Measurements from ENCODE around the gene SORL1.
"Not testable (repeated sequence)": the region's sequence is repeated elsewhere in the genome, so short reads cannot be mapped to it uniquely, and the experiment has no call there.

SORL1 gene

GRCh38 chr11:121500275-121500674 is 48.2 kb downstream of the SORL1 start:
- no peak for DNase-seq (ENCODE audit: low read depth in 3 of 3, low spot score in 1 of 3)

- DNase-seq (ENCODE audit: low read depth in 3 of 3, low spot score in 1 of 3), result no peak
Measured at GRCh38 chr11:121500717-121501116, 48.6 kb downstream of the SORL1 start.

- DNase-seq (ENCODE audit: low read depth in 3 of 3, low spot score in 1 of 3), result no peak
Measured at GRCh38 chr11:121503051-121503450, 50.9 kb downstream of the SORL1 start.

DNA sequence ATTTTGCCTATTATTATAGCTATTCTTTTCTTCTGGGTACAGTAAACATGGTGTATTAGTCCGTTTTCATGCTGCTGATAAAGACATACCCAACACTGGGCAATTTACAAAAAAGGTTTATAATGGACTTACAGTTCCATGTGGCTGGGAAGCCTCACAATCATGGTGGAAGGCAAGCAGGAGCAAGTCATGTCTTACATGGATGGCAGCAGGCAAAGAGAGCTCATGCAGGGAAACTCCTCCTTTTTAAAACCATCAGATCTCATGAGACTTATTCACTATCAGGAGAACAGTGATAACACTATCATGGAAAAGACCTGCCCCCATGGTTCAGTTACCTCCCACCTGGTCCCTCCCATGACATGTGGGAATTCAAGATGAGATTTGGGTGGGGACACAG is 54.1 kb downstream of the SORL1 start:
- not testable (repeated sequence) for DNase-seq (ENCODE audit: low read depth in 3 of 3, low spot score in 1 of 3)

DNA sequence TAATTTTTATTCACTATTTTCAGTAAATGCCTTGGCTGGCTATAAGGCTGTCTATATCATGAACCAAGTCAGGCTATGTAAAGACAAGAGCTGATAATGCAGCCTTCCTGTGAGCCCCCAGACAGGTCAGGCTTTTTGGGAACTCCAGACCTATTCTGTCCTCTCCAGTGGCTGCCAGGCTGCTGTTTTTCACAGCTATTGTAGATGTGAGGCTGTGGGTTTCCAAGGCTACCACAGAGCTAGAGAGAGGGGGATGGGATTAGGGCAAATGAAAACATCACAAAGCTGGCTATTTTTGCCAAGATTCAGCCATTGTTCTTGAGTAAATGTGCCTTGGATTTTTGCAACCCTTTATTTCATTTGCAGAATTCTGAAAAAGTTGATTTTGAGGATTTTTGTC is 56.3 kb downstream of the SORL1 start:
- DNase-seq (ENCODE audit: low read depth in 3 of 3, low spot score in 1 of 3), result no peak

- DNase-seq (ENCODE audit: low read depth in 3 of 3, low spot score in 1 of 3), result no peak
Measured at GRCh38 chr11:121510438-121510837, 58.3 kb downstream of the SORL1 start.

DNA sequence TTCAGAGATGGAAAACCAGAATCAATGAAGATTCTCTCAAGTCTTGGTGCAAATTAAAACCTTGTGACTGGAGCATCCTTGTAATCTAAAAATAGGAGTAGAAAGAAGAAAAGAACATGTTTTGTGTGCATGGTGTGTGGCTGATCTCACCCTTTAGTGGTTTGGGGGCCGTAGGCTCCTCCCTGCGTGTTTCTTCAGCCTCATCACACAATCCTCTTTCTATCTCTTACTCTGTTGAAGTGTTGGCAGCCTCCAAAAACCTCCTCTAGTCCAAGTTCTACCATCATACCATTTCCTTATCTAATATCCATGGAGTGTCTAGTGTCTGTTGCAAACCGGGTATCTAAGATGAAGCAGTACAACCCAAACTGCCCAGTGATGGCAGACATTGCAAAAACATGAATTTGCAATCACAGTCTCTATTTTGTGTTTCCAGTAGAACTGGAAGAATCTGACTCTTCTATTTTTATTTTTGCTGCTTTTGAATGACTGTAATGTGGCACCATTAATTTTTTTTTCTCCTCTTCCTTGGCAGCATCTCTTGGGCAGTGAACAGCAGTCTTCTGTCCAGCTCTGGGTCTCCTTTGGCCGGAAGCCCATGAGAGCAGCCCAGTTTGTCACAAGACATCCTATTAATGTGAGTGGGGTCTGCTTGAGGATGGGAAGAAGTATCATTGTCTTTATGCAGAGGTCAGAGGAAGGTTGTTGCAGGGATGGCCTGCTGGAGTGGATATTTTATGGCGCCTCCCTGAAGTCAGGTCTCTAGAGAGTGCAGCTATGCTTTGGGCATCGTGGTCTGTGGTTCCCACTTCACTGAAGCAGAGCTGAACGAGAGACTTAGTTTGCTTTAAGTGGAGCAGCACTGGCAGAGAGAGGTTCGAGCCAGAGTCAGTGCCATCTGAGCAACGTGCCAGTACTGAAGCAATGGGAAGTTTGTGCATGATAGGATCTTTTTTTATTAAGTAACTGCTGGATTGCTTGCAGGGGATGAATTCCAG is 60.7 kb downstream of the SORL1 start:
- DNase-seq (ENCODE audit: low read depth in 3 of 3, low spot score in 1 of 3), result no peak

DNA sequence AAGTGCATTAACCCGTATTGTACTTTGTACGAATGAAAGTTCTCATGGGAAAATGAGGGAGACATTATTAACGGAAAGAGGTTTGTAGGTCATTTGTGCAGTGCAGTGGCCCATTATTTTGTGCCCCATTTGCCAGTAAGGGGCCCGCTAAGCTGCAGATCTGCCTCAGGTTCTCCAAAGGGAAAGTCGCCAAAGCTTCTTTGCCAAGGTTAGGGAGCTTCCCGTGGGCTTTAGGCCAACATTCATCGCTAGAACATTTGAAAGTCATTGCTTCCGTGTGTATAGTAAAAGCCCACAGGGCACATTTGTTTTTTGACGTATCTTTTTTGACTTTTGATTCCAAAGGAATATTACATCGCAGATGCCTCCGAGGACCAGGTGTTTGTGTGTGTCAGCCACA is 61.7 kb downstream of the SORL1 start:
- DNase-seq (ENCODE audit: low read depth in 3 of 3, low spot score in 1 of 3), result no peak

- no peak for DNase-seq (ENCODE audit: low read depth in 3 of 3, low spot score in 1 of 3)
Measured at GRCh38 chr11:121514432-121515334, 62.6 kb downstream of the SORL1 start.

GRCh38 chr11:121515335-121515671 is 63.2 kb downstream of the SORL1 start:
- DNase-seq (ENCODE audit: low read depth in 3 of 3, low spot score in 1 of 3), result no peak

DNA sequence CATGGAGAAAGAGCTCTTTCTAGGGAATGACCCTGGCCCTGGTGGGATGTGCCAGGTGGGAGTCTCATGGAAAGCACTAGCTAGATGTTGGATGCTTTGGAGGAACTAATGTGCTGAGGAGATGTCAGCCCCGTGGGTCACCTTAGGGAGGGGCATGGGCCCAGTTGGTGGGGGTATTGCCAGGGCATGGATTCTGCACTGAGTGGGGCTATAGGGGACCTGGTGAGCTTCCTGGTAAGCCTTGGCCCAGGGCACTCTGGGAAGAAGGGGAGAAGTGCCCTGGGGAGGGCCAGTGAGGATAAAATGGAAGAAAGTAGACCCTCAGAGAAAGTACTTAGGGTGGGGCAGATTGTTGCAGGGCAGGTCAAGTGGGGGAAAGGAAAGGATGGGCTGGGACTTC is 65.9 kb downstream of the SORL1 start:
- no peak for DNase-seq (ENCODE audit: low read depth in 3 of 3, low spot score in 1 of 3)

DNA sequence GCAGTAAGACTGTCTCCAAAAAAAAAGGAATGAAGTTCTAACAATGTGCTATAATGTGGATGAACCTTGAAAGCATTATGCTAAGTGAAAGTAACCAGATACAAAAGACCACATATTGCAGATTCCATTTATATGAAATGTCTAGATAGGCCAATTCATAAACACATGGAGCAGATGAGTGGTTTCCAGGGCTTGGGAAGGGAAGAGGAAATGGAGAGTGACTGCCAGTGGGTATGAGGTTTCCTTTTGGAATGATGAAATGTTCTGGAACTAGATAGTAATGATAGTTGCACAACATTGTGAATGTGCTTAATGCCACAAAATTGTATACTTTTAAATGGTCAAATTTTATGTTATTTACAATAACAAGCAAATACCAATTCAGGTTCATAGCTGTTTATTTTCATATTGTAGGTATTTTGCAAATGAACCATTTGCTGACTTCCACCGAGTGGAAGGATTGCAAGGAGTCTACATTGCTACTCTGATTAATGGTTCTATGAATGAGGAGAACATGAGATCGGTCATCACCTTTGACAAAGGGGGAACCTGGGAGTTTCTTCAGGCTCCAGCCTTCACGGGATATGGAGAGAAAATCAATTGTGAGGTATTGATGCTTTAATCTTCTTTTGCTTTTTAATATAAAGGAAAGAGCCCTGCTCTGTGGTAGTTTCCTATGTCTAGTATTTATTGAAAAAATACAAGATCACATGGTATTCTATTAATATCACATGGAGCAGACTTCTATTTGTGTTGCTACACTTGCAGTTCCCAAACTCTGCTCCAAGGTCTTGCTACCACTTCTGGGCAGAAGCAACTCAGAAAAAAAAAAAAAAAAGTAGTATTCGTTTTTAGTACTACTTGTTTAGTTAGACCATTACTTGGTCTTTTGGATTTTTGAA is 68.4 kb downstream of the SORL1 start:
- DNase-seq (ENCODE audit: low read depth in 3 of 3, low spot score in 1 of 3), result no peak

GRCh38 chr11:121521145-121522042 is 69.3 kb downstream of the SORL1 start:
- DNase-seq (ENCODE audit: low read depth in 3 of 3, low spot score in 1 of 3), result no peak

- DNase-seq (ENCODE audit: low read depth in 3 of 3, low spot score in 1 of 3), result no peak
Measured at GRCh38 chr11:121522043-121522941, 70.2 kb downstream of the SORL1 start.

GRCh38 chr11:121523581-121524232 is 71.6 kb downstream of the SORL1 start:
- no peak for DNase-seq (ENCODE audit: low read depth in 3 of 3, low spot score in 1 of 3)

DNA sequence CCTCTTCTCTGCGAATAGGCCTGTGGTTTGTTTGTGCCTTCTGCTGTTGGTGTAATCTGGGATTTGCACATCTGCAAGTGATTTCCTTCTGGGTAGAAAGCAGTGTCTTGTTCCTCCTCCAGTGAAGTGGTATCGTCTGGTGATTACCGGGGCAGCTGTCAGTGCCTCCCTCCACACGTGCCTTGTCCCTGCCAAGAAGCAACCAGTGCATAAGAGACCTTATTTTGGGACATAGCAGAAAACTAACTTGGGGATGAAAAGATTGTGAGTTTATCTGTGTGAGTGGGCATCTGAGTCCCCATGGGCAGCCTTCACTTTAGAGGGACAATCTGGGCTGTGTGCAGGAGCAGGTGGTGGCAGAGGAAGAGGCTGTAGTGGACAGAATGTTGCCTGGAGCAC is 72.1 kb downstream of the SORL1 start:
- DNase-seq (ENCODE audit: low read depth in 3 of 3, low spot score in 1 of 3), result no peak

DNA sequence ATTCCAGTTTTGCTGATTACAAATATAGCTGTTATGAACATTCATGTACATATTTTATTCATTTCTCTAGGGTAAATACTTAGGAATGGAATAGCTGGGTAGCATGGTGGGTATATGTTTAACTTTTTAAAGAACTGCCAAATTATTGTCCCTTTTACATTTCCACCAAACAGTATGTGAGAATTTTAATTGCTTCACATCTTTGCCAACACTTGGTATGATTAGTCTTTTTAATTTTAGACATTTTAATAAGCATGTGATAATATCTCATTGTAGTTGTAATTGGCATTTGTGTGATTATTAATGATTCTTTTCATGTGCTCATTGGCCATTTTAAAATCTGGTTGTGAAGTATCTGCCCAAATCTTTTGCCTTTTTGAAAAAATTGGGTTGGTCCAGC is 73.3 kb downstream of the SORL1 start:
- DNase-seq (ENCODE audit: low read depth in 3 of 3, low spot score in 1 of 3), result no peak

DNA sequence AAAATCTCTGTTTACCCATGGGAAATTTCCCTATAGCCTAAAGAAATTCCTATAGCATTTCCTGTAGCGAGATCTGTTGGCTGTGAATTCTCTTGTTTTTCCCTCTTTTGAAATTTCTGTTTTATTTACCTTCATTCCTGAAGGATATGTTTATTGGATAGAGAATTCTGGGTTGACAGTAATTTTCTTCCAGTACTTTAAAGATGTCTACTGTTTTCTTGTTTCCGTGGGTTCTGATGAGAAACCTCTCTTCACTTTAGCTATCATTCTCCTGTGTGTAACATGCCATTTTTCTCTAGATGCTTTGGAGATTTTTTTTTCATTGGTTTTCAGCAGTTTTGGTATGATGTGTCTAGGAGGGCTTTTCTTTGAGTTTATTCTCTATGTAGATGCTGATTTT is 78.1 kb downstream of the SORL1 start:
- no peak for DNase-seq (ENCODE audit: low read depth in 3 of 3, low spot score in 1 of 3)
